Chondrocyte (in vitro differentiated cells): ENCODE data around the gene EFTUD2. TPM values are rescaled to one million over a fixed set of nuclear protein-coding genes. Genes with fewer than 3 reads are reported as not detected.

Experiments used
- DNase-seq: peaks from one replicate; pipeline ENCODE4 v3.0.0; 2021; ENCODE audit warnings: mixed read lengths, low spot score
- H3K27ac Mint-ChIP-seq: one replicate; pipeline ENCODE4 v1.8.0; 2021; ENCODE audit warnings: mild to moderate bottlenecking, moderate library complexity, mixed read lengths; ENCODE audit not compliant: unreplicated experiment
- H3K27me3 Mint-ChIP-seq: 2 replicates; pipeline ENCODE4 v1.8.0; 2021; ENCODE audit warnings: low read depth, mixed read lengths
- H3K36me3 Mint-ChIP-seq: 2 replicates; pipeline ENCODE4 v1.8.0; 2021; ENCODE audit warnings: low read depth, mixed read lengths
- H3K4me1 Mint-ChIP-seq: 2 replicates; pipeline ENCODE4 v1.8.0; 2021; ENCODE audit warnings: low read depth, mild to moderate bottlenecking, mixed read lengths
- H3K4me3 Mint-ChIP-seq: one replicate; pipeline ENCODE4 v1.8.0; 2021; ENCODE audit warnings: mild to moderate bottlenecking, moderate library complexity, mixed read lengths; ENCODE audit not compliant: unreplicated experiment
- H3K9me3 Mint-ChIP-seq: 2 replicates; pipeline ENCODE4 v1.8.0; 2021; ENCODE audit warnings: low read depth, mixed read lengths
- total RNA-seq: library from RNA; stranded (reverse); gene quantifications from 3 replicates; pipeline ENCODE4 v1.2.1, GENCODE V29; 2021
- TF ChIP-seq, protein P1 (sequence below): fragments of 200-600 bp; sonication (generic); IDR thresholded peaks from 2 replicates; pipeline ENCODE4 v1.5.0; 2021; ENCODE audit warnings: antibody characterized with exemption, mild to moderate bottlenecking, moderate library complexity

Gene EFTUD2
- total RNA-seq, 1 donor from 2014 or later, result 71.9 TPM

DNA sequence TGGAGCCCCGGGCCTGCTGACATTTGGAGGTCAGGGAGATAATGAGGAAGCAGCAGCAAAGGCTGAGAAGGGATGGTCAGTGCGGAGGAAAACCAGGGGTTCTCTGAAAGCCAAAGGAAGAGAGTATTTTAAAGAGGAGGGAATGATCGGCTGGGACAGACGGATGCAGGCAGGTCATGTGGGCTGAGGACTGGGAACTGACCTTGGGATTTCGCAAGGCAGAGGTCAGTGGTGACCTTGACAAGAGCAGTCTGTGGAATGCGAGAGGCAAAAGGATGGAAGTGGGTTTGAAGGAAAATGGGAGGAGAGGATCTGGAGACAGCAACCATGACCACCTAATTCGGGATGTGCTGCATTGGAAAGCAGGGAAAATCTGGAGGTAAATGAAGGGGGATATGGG, 10.2 kb downstream of the EFTUD2 start:
- Mint-ChIP-seq H3K27ac (no peak overlapping the region), H3K36me3 (peaks cover 15% of the 10 kb centered on the region), H3K4me1 (no peaks in the 10 kb centered on the region), H3K4me3 (no peak overlapping the region), H3K9me3 (no peaks in the 10 kb centered on the region), H3K27me3 (no peaks in the 10 kb centered on the region)
- DNase-seq, result no peak
- TF ChIP-seq, protein P1, sequence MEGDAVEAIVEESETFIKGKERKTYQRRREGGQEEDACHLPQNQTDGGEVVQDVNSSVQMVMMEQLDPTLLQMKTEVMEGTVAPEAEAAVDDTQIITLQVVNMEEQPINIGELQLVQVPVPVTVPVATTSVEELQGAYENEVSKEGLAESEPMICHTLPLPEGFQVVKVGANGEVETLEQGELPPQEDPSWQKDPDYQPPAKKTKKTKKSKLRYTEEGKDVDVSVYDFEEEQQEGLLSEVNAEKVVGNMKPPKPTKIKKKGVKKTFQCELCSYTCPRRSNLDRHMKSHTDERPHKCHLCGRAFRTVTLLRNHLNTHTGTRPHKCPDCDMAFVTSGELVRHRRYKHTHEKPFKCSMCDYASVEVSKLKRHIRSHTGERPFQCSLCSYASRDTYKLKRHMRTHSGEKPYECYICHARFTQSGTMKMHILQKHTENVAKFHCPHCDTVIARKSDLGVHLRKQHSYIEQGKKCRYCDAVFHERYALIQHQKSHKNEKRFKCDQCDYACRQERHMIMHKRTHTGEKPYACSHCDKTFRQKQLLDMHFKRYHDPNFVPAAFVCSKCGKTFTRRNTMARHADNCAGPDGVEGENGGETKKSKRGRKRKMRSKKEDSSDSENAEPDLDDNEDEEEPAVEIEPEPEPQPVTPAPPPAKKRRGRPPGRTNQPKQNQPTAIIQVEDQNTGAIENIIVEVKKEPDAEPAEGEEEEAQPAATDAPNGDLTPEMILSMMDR, result no peak

DNA sequence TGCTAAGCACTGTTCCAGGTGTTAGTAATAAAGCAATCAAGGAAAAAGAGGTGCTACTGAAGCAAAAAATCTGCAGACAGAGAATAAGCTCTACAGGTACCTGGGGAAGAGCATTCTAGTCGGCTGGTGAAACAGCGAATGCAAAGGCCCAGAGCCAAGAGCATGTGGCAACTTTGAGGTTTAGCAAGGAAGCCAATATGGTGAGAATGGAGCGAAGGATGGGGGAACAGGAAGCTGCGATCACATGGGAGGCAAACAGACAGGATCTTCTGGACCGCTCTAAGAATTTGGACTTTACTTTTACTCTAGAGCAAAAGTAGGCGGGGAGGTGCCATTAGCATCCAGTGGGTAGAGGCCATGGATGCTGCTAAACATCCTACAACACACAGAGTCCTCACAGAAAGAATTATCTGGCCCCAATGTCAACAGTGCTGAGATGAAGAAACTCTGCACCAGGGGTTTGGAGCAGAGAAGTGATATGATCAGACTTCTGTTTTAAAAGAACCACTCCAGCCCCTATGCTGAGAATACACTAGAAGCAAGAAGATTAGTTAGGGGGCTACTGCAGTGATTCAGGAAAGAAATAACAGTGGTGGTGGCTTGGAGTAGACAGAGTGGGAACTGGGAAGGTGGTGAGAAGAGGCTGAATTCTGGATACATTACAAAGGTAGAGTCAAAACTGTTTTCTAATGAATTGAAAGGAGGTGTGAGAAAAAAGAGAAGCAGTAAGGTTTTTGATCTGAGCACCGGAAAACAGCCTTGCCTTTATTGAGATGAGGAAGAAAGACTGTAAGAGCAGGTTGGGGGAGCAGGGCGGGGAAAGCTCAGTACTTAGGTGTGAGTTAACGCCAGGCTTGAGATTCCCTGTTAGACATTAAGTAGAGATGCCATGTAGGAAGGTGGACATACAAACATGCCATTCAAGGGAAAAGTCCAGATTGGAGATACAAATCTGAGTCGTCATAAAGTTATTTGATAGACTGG, 11.0 kb downstream of the EFTUD2 start:
- H3K36me3 Mint-ChIP-seq, result peaks cover 17% of the 10 kb centered on the region
- no peak for DNase-seq
- no peaks in the 10 kb centered on the region for H3K4me1 Mint-ChIP-seq
- TF ChIP-seq, protein P1, result no peak
- H3K4me3 Mint-ChIP-seq, result no peak overlapping the region
- H3K27me3 Mint-ChIP-seq, result no peaks in the 10 kb centered on the region
- H3K9me3 Mint-ChIP-seq, result no peaks in the 10 kb centered on the region
- H3K27ac Mint-ChIP-seq, result no peak overlapping the region

GRCh38 chr17:44887016-44887415, 12.2 kb downstream of the EFTUD2 start:
- Mint-ChIP-seq H3K27me3 (no peaks in the 10 kb centered on the region), H3K4me3 (no peak overlapping the region), H3K27ac (no peak overlapping the region), H3K36me3 (peaks cover 23% of the 10 kb centered on the region), H3K4me1 (no peaks in the 10 kb centered on the region), H3K9me3 (no peaks in the 10 kb centered on the region)
- no peak for DNase-seq
- TF ChIP-seq, protein P1, result no peak

- Mint-ChIP-seq H3K4me3 (no peak overlapping the region), H3K27me3 (no peaks in the 10 kb centered on the region), H3K36me3 (peaks cover 26% of the 10 kb centered on the region), H3K4me1 (no peaks in the 10 kb centered on the region), H3K27ac (no peak overlapping the region), H3K9me3 (no peaks in the 10 kb centered on the region)
- DNase-seq, result no peak
- TF ChIP-seq, protein P1, result no peak
These were observed 14.3 kb downstream of the EFTUD2 start for GRCh38 chr17:44884941-44885340.

GRCh38 chr17:44881145-44881544, 18.1 kb downstream of the EFTUD2 start:
- no peak overlapping the region for H3K4me3 Mint-ChIP-seq
- no peak overlapping the region for H3K27ac Mint-ChIP-seq
- peaks cover 29% of the 10 kb centered on the region for H3K36me3 Mint-ChIP-seq
- TF ChIP-seq, protein P1, result no peak
- no peak for DNase-seq
- H3K27me3 Mint-ChIP-seq, result no peaks in the 10 kb centered on the region
- no peaks in the 10 kb centered on the region for H3K9me3 Mint-ChIP-seq
- no peaks in the 10 kb centered on the region for H3K4me1 Mint-ChIP-seq
